Thoracic aorta (tissue), 2 donors: ENCODE results near the gene MLN. TPM values are rescaled to one million over a fixed set of nuclear protein-coding genes. Genes with fewer than 3 reads are reported as not detected.

Source experiments
- ATAC-seq: fragments of 150-250 bp; one replicate; pipeline ENCODE4 v1.8.0; 2017; ENCODE audit warnings: low read depth; ENCODE audit not compliant: insufficient number of reproducible peaks, low FRiP score
- DNase-seq: peaks from one replicate; pipeline ENCODE4 v3.0.0-alpha.2; 2020; ENCODE audit warnings: low spot score
- H3K27ac ChIP-seq, 2 donors: fragments of 200-600 bp; sonication (generic); 1 replicate in 1 of 2; 2 replicates in 1 of 2; pipeline ENCODE4 v1.5.1; 2016; ENCODE audit warnings: mild to moderate bottlenecking in 2 of 2, moderate library complexity in 2 of 2
- H3K27me3 ChIP-seq: fragments of 200-600 bp; sonication (generic); replicated peaks from 2 replicates; pipeline ENCODE4 v1.6.0; 2016; ENCODE audit warnings: mild to moderate bottlenecking; ENCODE audit not compliant: insufficient read depth
- H3K36me3 ChIP-seq: fragments of 200-600 bp; sonication (generic); one replicate; pipeline ENCODE4 v1.5.1; 2016
- H3K4me1 ChIP-seq, 2 donors: fragments of 200-600 bp; sonication (generic); 1 replicate in 1 of 2; 2 replicates in 1 of 2; pipeline versions ENCODE4 v1.5.1 to v1.6.0; 2016; ENCODE audit warnings: low read depth in 2 of 2, mild to moderate bottlenecking in 1 of 2; ENCODE audit not compliant: control insufficient read depth in 1 of 2
- H3K4me3 ChIP-seq: fragments of 200-600 bp; sonication (generic); 2 replicates; pipeline ENCODE4 v1.5.1; 2016; ENCODE audit warnings: mild to moderate bottlenecking
- H3K9me3 ChIP-seq: fragments of 200-600 bp; sonication (generic); 2 replicates; pipeline ENCODE4 v1.5.1; 2016
- total RNA-seq, 2 donors: library from RNA; depleted of rRNA; stranded (reverse); fragments of >200 nt; gene quantifications; one replicate each; pipeline versions ENCODE4 v1.1.0 to v1.2.3, GENCODE V29; 2016
- TF ChIP-seq, protein P1 (sequence below): fragments of 200-600 bp; sonication (generic); IDR thresholded peaks from one replicate; pipeline ENCODE4 v1.5.1; 2019; ENCODE audit warnings: antibody characterized with exemption

MLN gene
- total RNA-seq, 2 donors from 2014 or later, result not detected

DNA sequence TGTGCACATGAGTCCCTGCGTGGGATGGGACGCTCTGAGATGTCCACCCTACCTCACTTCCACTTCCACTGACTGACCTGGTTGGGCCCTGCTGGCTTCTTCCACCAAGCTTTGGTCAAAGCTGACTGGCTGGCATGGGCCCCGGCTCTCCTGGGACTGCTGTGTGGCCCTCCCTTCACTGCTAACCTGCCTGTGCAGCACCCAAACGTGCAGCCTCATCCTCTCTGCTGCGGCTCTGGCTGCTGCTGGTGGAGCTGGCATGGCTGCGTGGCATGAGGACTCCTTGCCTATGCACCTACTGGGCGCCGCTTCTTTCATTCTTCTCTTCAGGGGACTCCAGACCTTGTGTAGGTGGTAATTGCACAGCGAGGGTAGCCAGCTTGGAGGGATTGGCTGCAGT lies 38.4 kb downstream of the MLN start:
- no peaks in the 10 kb centered on the region for H3K9me3 ChIP-seq
- H3K27me3 ChIP-seq, result no peaks in the 10 kb centered on the region
- DNase-seq (no peak), ATAC-seq (no peak)
- peaks cover 4 to 23% of the 10 kb centered on the region in 2 donors for H3K4me1 ChIP-seq
- no peaks in the 10 kb centered on the region for H3K36me3 ChIP-seq
- no peak overlapping the region for H3K4me3 ChIP-seq
- H3K27ac ChIP-seq, result no peak overlapping the region
- TF ChIP-seq, protein P1, sequence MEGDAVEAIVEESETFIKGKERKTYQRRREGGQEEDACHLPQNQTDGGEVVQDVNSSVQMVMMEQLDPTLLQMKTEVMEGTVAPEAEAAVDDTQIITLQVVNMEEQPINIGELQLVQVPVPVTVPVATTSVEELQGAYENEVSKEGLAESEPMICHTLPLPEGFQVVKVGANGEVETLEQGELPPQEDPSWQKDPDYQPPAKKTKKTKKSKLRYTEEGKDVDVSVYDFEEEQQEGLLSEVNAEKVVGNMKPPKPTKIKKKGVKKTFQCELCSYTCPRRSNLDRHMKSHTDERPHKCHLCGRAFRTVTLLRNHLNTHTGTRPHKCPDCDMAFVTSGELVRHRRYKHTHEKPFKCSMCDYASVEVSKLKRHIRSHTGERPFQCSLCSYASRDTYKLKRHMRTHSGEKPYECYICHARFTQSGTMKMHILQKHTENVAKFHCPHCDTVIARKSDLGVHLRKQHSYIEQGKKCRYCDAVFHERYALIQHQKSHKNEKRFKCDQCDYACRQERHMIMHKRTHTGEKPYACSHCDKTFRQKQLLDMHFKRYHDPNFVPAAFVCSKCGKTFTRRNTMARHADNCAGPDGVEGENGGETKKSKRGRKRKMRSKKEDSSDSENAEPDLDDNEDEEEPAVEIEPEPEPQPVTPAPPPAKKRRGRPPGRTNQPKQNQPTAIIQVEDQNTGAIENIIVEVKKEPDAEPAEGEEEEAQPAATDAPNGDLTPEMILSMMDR, result no peak

DNA sequence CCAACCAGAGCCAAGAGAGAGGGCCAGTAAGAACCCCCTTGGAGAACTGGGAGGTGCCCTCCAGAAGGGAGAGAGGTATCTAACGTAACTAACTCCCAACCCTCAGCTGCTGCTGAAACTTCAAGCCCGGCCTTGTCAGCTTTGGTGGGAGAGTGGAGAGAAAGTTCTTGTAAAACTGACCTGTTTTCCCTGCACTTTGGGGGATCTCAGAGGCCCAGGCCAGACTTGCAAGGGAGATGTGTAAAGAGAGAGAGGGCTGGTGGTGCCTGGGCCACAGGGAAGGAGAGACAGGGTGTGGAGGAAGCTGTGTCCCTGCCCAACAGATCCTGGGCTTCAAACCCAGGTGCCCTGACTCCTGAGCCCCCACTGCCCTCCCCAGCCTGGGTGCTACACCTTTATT lies 39.8 kb downstream of the MLN start:
- TF ChIP-seq, protein P1, result no peak
- Histone ChIP-seq H3K4me1 (peaks cover 0 to 9% of the 10 kb centered on the region in 2 donors), H3K27ac (no peak overlapping the region), H3K36me3 (no peaks in the 10 kb centered on the region), H3K27me3 (no peaks in the 10 kb centered on the region), H3K4me3 (no peak overlapping the region), H3K9me3 (no peaks in the 10 kb centered on the region)
- ATAC-seq, result no peak
- DNase-seq, result no peak

DNA sequence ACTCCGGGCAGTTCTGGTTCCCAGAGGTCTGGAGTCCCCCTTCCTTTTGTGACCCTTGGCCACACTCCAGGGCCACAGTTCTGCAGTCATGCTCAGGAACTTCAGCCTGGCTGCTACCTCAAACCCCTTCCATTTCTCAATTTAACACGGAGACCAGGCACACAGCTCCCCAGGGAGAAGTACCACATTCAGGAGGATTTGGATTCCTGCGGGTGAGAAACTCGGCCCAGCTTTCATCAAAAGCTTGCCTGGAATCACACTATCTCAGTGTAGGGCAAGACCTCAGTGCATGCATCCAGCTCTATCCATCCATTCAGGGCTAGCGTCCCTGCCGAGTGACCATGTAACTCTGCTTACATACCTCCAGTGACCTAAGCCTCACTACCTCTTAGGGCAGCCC lies 40.3 kb downstream of the MLN start:
- ATAC-seq (no peak), DNase-seq (no peak)
- Histone ChIP-seq H3K27me3 (no peaks in the 10 kb centered on the region), H3K36me3 (no peaks in the 10 kb centered on the region), H3K4me3 (no peak overlapping the region), H3K27ac (no peak overlapping the region), H3K9me3 (no peaks in the 10 kb centered on the region), H3K4me1 (peaks cover 0 to 4% of the 10 kb centered on the region in 2 donors)
- TF ChIP-seq, protein P1, result no peak

DNA sequence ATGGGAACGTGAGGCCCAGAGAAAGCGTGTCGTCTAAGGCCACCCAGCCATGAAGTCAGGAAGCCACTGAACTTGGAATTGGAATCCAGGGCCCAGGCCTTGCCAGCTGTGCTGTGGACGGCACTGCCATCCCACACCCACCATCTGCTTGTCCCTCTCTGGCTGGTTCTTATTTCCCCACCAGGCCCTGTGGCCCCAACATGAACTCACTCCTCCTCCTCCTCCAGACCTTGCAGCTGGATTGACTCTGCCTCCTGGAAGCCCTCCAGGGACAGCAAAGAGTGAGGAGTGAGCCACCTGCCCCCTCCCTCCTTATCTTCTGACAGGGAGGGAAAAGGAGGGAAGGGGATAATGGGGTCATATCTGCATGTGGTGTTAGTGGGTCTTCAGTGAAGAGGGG lies 41.1 kb downstream of the MLN start:
- Histone ChIP-seq H3K4me3 (no peak overlapping the region), H3K27me3 (no peaks in the 10 kb centered on the region), H3K9me3 (no peaks in the 10 kb centered on the region), H3K36me3 (no peaks in the 10 kb centered on the region), H3K4me1 (no peaks in the 10 kb centered on the region), H3K27ac (no peak overlapping the region)
- TF ChIP-seq, protein P1, result no peak
- no peak for DNase-seq
- no peak for ATAC-seq

DNA sequence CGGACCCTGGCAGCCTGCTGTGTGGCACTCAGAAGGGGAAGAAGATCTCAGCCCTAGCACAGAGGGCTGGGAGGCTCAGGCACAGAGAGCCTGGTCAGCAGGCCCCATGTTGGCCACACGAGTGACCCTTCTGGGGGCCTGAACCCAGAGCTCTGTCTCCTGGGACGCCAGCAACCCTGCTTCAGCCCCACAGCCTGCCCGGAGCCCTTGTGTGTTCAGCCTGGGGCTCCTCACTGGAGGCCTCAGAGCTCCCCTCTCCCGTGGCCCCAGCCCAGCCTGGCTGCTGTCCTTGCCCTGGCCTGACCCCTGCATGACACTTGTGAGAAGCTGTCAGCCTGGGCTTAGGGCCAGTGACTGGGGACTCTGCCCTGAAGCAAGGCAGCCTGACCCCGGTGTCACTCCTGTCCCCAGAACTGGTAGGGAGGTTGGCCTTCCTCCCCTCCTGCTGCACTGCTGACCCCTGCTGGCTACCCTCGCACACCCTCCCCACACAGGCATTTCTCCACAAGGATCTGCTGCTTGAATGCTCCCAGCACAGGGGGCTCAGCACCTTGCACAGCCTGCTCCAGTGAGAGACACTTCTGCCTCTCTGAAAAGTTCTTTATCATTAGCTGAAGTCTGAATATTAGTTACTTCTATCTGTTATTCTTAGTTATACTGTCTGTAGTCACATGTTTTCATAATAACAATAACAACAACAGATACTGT lies 41.7 kb downstream of the MLN start:
- Histone ChIP-seq H3K4me3 (no peak overlapping the region), H3K4me1 (no peaks in the 10 kb centered on the region), H3K9me3 (no peaks in the 10 kb centered on the region), H3K27me3 (no peaks in the 10 kb centered on the region), H3K36me3 (no peaks in the 10 kb centered on the region), H3K27ac (no peak overlapping the region)
- TF ChIP-seq, protein P1, result peak; percentile 12
- ATAC-seq (no peak), DNase-seq (no peak)
